Fibroblast of gingiva (primary cell): Measurements from ENCODE around the gene CFP.

ENCODE experiments used
- DNase-seq: peaks from one replicate; pipeline ENCODE4 v3.0.0-alpha.2; 2011; ENCODE audit warnings: low read depth

The CFP gene

DNA sequence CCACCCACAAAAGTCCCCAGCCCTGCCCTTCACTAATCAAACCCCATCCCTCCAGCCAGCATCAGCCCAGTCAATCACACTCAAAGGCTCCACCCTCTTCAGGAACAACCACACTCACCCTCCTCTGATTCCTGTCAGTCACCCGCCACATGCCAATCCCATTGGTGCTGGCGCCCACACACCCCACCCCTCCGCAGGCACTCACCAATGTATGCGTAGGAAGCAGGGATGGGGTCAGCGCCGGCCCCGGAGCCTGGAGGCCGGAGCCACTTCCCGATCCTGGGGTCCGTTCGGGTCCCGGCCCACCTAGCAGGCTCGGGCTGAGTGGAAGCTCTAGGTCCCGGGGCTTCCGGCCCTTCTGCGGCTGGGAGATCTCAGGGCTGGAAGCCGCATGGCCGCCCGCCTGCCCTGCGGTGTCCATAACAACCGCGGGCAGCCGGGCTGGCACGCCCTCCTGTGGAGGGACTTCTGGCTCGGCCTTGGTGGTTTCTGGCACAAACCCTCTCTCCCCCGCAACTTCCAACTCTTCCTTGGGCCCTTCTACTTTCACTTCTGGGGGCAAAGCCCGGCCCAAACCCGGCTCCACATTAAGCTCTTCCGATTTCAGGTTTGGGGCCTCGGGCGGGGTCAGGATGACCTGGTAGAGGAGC lies 7.9 kb upstream of the CFP start:
- DNase-seq = no peak

DNA sequence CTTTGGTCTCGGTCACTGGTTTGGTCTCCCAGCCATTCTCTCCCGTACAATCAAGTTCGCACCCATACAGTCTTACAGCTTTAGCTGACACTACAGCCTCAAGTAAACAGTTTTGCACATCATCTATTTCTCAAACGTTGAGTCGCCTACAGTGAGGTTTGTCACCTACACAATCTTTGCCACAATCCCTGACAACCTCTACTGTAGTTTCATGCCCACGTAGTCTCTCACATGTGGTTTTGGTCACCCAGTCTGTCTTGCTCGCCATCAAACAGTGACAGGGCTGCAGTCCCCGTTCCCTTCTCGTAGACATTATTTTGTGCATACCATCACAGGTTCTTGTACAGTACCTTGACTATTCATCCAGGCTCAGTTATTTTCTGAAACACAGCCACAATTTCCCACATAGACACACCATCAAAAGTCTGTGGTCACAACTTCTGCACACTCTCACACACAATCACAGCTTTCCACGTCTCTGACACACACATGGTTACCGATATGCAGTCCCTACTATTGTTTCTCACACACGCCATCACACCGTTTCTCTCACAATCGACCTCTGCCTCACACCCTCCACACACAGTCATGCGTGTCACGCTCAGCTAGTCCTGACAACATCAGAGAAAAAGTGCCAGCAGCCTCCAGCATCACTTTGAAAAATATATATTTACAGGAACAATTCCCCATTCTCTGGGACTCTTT lies 5.3 kb upstream of the CFP start:
- DNase-seq = no peak

DNA sequence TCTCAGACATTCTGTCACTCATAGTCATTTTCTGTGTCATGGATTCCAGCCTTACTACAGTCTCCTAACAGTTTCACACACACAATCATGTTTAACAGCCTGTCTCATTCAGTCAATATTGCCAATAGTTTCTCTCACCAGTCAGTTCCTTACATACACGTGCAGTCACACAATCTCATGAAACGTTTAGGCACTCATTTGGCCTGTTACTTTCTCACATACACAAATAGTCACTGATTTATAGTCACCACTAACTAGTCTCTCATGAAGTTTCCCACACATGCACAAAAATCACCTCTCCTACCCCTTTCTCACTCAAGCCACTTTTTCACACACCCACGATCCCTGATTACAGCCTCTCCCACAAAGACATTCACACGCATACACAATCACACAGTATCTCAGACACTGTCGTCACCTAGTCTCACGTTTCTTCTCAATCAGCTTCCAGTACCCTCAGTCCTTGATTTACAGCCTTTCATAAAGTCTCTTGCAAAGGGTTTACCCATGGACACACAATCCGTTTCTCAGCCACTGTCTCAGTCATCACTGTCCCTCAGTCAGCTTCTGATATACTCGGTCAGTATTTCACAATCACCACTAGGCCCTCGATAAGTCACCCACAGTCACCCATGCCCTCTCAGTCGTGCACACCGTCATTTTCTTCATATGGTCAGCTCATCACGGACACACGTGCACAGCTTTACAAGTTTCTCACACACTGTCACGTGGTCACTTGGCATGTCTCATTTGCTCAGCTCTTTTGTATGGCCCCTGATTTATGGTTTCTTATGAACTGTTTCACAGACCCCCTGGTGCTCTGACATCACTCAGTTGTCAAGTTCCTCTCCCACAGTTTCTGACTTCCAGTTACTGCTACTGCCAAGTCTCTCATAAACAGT lies 4.2 kb upstream of the CFP start:
- no peak for DNase-seq

DNA sequence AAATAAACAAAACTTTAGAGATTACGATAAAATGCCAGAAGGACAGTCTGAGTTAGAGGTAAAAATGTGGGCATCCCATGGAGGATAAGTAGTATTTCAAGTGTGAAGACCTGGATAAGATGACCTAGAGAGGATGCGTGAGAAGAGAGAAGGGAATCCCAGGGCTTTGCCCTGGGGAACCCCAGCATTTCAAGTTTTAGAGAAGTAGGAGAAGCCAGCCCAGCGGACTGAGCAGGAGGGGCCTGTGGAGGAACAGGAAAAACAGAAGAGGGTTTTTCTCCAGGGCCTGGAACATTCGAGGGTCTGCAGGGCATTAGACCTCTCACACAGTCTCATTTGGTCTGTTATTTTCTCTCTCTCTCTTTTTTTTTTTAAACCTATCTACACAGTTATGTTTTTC lies 2.9 kb upstream of the CFP start:
- DNase-seq = no peak

DNA sequence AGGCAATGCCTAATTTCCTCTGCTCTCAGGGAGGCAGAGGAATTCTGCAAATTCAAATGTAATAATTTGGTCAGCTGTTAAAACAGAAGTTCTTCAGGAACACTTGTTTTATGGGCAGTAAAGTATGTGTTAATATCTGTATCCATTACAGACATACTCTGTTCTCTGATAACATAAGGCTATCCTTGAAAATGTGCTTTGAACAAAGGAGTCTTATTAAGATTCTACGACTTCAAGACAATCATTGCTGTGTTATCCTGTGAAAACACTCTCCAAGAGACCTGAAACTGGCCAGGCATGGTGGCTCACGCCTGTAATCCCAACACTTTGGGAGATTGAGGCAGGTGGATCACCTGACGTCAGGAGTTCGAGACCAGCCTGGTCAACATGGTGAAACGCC lies 1.9 kb upstream of the CFP start:
- no peak for DNase-seq

DNA sequence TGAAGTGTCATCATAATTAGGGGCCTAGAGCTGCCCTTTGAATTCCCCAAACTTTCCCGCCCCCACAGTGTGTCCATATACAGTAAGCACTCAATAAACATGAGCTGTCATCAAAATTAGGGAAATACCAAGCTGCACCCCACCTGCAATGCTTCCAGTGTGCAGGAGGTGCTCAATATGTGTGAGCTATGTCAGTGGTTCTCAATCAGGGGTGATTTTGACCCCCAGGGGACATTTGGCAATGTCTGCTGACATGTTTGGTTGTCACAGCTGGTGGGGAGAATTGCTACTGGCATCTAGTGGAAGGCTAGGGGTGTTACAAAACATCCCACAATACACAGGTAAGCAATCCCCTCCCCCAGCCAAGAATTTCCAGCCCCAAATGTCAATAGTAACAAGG lies 748 bp downstream of the CFP start:
- no peak for DNase-seq

DNA sequence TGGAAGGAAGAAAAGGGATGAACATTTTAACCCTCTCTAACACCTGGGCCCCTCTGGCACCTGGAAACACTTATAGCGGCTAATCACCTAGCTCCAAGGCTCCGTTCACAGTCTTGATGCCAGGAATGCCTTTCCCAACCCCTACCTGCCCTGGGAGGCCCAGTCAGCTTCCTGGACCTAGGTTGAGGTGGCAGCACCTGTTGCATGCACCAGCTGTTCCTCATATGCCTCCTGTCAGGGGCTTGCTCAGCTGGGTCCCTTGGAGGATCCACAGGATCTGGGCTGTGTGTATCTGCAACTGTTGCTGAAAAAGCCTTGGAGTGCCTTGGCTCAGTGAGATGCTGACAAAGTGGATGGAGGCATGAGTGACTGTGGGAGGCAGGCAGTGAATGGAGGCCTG lies 4.4 kb downstream of the CFP start:
- DNase-seq = no peak

DNA sequence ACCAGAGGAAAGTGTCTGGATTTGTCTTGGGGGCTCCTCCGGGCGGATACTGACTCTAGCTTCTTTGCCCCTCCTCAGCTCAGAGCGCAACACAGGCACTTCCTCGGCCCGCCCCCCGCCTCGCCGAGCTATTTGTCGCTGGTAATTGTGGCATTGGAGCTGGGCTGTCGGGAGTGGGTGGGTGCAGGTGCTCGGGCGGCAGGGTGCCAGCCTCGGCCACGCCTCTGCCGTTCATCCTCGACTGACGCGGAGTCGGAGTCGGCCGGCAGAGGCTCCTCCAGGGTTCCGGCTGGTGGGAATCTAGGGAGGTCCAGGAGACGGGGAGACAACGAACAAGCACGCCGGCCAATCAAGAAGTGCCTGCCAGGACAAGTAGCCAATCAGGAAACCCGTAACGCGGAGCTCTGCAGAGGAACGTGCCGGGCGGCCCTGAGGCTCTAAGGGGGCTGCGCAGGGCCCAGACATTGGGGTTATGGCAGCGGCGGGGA lies 6.1 kb downstream of the CFP start:
- peak; percentile 69 for DNase-seq

DNA sequence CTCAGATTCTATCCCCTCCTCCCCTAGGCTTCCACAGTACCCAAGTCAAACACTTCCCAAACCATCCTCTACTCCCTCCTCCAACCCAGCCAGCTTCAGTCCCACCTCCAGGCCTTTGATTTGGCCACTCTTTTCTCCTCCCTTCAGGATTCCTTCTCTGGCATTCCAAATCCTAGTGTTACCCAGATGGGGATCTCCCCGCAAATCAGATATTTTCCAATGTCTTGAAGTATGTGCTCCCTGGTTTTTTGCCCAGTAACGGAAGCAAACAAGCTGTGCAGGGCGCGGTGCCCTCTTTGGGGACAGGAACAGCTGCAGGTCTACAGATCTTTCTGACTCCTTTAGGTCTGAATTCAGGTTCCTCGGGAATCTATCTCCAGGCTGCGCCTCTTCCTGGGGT lies 7.9 kb downstream of the CFP start:
- no peak for DNase-seq

DNA sequence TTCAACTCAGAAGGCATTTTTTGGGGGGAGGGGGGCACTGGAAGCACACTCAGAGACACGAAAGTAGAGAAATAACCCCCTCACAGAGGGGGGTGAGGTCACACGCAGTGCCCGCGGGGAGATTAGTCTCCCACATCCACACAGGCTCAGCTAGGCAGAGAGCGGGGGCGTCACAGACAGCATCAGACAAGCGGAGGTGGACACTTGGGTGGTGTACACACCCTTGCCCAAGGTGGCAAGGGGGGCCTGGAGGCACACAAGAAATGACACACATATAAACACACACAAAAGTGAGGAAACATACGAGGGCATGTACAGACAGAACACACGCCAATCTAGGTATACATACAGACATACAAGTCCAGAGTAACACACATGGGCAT lies 9.4 kb downstream of the CFP start:
- DNase-seq = no peak

DNA sequence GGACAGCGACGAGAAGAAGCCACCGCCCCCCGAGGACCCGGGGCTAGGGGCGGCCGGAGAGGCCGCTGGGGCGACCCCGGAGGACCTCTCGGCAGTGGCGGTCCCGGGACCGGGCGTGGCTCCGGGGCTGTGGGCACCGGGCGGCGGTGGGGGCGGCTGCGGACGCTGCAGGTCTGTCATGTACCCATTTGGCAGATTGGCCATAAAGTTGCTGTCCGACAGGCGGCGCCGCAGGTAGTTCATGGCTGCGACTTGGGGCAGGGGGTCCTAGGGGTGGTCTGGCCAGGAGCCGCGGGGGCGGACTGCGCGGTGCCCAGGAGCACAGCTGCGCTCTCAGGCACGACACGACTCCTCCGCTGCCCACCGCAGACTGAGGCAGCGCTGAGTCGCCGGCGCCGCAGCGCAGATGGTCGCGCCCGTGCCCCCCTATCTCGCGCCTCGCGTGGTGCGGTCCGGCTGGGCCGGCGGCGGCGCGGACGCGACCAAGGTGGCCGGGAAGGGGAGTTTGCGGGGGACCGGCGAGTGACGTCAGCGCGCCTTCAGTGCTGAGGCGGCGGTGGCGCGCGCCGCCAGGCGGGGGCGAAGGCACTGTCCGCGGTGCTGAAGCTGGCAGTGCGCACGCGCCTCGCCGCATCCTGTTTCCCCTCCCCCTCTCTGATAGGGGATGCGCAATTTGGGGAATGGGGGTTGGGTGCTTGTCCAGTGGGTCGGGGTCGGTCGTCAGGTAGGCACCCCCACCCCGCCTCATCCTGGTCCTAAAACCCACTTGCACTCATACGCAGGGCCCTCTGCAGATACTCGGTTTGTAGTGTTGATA lies 10.0 kb downstream of the CFP start, which contains the start of gene SYN1:
TSS of gene SYN1 (minus strand) at position 372 of the 817 bp plus-strand sequence. CDS start at position 243, 129 bp downstream.
- peak; percentile 69 for DNase-seq

DNA sequence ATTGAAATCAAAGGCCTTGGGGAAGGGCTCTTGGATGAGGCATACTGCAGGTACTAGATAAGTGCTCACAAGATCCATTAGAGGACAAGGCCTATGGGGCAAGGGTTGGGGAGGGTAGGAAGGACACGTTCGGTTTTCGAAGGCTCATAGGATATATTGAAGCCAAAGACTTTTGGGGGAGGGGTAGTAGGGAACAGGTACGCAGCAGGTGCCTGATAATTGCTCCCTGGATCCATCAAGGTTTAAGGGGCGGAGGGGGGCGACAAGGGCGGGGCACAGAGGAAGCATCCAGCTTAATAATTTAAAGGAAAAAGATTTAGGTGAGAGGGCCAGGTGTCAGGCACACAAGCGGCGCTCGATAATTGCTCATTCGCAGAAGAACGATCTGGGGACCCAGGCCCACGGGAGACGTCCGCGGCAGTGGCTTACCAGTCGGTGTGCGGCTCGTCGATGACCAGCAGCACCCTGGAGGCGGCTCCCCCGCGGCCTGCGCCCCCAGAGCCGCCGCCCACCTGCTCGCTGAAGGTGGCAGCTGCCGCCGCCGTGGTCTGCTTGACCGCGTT lies 10.7 kb downstream of the CFP start:
- DNase-seq = no peak

DNA sequence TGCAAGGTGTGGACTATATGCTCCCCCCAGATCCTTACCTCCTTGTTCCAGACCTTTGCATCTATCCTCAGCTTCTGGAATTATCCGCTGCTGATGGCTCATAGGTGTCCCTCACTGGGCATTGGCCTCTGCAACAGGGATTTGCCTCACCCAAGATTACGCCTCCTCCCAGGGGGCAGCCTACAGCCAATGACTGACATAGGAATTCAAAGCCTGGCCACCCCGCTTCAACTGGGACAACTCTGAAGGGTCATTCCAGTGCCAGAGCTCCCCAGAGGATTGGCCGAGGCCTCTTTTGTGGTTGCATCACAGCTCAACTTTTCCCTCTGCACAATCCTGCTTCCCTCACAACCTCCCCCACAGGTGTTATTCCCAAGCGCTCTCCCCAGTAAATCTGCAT lies 15.1 kb downstream of the CFP start:
- DNase-seq = no peak

DNA sequence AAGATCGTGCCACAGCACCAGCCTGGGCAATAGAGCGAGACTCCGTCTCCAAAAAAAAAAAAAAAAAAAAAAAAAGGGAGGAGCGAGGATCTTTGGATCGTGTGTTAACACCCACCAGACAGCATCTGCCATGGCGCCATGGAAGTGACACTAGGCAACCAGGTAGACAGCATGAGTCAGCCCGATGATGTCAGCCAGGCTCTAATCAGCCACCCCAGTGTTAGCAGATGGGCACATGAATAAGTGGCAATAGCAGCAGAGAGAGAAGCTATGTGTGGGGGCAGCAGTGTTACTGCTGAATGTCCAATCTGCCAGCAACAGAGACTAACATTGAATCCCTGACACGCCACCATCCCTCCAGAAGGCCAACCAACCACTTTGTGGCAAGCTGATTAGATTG lies 16.6 kb downstream of the CFP start:
- no peak for DNase-seq

DNA sequence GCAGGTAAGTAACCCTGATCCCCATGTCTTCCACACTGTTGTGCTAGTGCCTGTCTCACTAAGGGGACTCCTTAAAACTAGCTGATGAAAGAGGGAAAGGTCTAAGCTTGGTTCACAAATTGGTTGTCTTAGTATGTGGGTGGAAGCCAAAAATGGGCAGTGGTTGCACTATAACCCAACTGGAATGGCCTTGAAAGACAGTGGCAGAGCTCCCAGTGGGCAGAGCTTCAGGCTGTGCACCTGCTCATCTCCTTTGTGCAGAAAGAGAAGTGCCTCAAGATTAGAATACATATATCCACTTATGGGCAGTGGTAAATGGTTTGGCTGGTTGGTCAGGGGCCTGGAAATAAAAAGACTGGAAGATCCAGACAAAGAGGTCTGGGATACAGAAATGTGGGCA lies 17.3 kb downstream of the CFP start:
- DNase-seq = no peak

DNA sequence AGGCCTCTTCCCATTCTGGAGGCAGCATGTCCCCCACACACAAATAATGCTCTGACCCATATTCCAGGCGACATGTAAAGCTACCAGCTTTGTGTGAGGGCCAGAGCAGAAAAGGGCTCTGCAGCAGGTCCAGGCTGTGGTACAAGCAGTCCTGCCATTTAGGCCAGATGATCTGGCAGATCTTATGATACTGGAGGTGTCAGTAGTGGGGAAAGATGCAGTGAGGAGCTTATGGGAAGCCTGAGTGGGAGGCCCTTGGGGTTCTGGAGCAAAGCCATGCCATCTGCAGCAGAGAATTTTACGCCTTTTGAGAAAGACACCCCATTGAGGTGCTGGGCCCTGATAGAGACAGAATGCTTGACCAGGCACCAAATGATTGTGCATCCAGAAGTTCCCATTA lies 17.8 kb downstream of the CFP start:
- no peak for DNase-seq

DNA sequence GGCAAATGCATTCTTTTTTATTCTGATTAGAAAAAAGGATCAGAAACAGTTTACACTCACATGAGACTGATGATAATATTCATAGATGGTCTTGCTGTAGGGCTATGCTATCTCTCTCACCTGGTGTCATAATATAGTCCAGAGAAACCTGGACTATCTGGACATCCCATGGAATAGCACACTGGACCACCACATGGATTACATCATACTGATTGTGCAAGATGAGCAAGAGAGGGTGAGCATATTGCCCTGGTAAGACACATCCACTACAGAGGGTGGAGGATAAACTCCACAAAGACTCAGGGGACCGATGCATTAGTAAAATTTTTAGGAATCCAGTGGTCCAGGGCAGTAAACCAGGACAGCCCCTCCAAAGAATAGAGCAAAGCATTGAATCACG lies 18.2 kb downstream of the CFP start:
- no peak for DNase-seq

DNA sequence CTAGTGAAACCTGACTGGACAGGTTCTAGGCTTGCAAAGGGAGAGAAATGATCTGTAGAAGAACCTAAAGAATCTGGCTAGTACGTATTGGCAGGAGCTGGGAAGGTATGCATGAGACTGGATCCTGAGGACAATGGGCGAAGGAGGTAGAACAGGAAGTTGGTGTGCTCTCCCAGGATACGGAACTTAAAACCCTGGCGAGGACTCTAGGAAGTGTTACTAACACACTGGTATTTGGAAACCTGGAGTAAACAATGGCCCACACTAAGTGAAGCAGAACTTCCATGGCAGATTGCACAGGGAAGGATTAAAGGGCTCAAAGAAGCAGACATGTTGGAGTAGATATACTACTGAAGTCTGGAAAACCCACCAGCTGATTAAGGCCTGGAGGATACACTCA lies 19.2 kb downstream of the CFP start:
- DNase-seq = no peak

DNA sequence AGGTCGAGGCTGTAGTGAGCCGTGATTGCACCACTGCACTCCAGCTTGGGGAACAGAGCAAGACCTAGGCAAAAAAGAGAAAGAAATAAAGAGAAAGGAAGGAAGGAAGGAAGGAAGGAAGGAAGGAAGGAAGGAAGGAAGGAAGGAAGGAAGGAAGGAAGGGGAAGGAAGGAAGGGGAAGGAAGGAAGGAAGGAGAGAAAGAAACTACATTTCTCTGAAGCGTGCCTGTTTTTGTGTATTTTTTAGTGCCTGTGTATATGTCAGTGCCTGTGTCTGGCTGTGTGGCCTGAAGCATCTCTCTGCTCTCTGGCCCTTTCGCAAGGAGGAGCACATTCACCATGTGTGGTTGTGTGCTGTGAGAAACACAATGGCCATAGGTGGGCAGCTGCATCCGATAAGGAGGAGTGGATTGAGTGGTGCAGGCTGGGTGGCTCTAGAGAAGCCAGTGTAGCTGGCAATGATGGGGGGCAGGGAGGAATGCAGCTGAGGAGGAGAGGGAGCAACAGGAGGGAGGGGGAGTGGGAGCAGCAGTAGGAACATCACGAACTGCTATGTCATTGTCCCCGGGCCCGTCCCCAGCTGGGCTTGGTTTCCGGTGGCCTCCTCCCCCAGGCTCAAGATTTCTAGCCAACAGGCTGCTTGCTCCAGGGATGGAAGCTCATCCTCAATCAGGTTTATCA lies 21.5 kb downstream of the CFP start:
- no peak for DNase-seq

DNA sequence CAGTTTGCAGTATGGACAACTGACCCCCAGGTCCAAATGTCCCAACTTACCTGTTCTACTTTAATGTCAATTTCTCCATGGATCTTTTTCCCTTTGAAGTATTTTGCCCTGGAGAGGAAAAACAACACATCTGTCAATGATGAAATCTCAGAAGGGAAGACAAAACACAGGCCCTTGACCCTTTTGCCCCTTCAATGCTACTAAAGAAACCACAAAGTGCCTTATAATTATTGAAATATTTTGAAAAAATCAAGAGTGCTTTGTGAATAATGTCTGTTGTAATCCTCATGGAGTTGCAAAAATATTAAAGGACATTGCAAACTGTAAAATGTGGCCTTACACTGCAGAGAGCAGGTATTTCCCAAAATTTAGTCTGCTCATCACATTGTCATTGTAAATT lies 22.6 kb downstream of the CFP start:
- peak; percentile 11 for DNase-seq

DNA sequence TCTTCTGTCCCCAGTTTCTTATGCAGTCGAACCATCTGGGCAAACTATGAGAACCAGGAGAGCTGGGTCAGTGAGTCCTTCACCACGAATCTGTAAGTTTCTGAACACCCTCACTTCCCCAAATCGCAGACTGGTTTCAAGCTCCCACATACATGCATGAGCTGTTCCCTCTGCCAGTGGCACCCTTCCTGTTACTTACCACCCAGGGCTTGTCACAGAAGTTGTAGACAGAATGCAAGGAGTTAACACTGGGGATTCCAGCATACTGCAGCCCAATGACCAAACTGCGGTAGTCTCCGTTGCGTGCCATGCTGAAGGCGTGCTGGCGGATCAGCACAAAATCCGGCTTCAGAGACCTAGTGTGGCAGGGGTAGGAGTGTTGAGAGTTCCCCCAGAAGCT lies 24.7 kb downstream of the CFP start:
- DNase-seq = no peak
